HG03060 (cell line): Measurements from ENCODE around the gene KIF26B.
A peak's percentile ranks its signal among the peaks of the same experiment; 100 is the strongest.
"Not testable (repeated sequence)": the region's sequence is repeated elsewhere in the genome, so short reads cannot be mapped to it uniquely, and the experiment has no call there.

ENCODE experiments used
- ATAC-seq: cut with Tn5 transposase; IDR thresholded peaks from one replicate; pipeline ENCODE4 v1.9.1; 2021; ENCODE audit warnings: low read depth, moderate number of reproducible peaks; ENCODE audit not compliant: unreplicated experiment

The KIF26B gene

DNA sequence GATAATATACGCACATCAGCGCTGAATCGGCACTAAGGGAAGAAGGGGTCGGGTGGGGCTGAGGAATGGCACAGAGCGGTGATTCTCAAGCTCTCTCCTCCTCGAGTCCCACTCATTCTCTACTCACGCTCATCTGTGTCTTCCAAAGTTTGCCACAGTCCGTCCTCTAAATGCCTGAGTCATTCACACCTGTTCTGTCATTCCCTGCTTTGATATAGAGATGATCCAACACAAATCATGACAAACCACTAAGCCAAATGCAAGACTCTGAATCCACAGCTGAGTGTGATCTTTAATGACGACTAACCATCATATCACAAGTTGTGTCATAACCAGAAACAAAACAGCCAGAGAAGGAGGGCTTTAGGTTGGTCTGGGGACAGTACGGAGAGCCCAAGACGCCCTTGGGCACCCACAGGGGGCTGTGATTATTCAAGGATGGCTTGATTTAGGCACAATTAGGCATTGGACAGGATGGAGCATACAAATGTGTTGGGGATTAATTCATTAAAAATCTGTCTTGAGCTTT is 501.5 kb downstream of the KIF26B start:
- no peak for ATAC-seq

DNA sequence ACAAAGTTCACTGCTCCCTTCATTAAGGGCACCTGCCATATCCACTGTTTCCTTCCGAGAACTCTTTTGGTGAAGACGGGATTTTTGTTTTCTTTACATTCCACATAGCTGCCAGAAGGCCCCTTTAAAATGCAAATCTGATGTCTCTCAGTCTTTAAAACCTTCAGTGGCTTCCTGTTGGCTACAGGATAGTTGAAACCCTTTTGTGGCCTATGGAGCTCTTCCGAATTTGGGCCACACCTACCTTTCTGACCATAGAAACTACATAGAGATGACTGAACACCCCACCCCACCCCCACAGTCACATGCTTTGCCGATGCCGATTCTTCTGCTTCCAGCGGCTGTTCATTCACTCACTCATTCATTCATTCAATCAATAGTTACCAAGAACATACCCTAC is 502.6 kb downstream of the KIF26B start:
- no peak for ATAC-seq

DNA sequence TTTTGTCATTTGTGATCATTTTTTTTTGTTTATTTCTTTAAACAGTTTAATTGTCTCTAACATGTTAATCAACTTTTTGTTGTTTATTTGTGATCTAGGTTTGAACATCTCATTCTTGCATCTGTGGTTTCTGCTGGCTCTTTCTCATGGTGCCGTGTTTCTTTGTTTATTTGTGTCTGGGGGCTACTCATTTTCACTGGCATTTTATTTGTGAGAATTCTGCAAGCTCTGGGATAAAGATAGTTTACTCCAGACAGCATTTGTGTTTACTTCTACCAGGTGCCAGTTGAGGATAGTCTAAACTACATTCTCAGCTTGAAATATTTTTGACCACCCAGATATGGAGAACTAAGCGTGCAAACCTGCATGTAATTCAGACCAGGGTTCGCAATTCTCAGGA is 508.6 kb downstream of the KIF26B start:
- no peak for ATAC-seq

DNA sequence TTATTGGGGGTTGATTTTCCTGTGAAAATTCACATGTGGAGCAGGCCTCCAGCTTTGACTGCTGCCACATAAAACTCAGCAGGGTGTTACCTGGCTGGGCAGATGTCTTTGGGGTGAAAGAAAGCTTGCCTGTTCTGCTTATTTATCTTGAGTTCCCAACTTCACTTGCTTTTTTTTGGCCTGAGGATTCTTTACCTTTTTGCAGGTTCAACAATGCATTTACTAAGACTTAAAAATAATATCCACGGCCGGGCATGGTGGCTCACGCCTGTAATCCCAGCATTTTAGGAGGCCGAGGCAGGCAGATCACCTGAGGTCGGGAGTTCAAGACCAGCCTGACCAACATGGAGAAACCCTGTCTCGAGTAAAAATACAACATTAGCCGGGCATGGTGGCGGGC is 509.1 kb downstream of the KIF26B start:
- ATAC-seq, result no peak

DNA sequence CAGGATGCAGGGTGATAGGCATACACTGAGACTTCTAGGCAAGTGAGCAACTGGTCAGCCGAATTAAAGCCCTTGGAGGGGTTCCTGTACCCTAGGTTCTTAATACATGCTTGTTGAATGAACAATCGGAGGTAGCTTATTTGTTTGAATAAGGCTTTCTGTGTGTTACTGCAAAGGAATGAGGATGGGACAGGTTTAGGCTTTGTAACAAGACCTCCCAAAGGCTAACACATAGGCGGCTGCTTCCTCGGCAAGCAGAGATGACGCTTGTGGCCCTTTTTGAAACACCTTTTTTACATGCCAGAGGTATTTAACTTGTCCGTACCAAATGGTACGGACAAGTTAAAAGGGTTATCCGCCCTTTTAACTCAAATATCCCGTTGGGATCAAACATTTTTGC is 511.6 kb downstream of the KIF26B start:
- ATAC-seq, result no peak

DNA sequence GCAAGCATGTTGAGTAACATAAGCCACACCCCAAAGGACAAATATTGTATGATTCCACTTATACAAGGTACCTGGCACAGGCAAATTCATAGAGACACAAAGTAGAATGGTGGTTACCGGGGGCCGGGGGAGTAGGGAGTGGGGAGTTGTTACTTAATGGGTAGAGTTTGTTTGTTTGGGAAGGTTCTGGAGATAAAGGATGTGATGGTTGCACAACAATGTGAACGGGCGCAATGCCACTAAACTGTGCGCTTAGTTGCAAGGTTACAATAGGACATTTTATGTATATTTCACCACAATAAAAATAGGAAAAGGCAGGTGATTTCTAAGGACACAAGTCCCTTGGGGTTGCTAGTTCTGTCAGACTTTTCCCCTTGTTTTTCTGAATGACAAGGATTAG is 516.6 kb downstream of the KIF26B start:
- ATAC-seq, result no peak

DNA sequence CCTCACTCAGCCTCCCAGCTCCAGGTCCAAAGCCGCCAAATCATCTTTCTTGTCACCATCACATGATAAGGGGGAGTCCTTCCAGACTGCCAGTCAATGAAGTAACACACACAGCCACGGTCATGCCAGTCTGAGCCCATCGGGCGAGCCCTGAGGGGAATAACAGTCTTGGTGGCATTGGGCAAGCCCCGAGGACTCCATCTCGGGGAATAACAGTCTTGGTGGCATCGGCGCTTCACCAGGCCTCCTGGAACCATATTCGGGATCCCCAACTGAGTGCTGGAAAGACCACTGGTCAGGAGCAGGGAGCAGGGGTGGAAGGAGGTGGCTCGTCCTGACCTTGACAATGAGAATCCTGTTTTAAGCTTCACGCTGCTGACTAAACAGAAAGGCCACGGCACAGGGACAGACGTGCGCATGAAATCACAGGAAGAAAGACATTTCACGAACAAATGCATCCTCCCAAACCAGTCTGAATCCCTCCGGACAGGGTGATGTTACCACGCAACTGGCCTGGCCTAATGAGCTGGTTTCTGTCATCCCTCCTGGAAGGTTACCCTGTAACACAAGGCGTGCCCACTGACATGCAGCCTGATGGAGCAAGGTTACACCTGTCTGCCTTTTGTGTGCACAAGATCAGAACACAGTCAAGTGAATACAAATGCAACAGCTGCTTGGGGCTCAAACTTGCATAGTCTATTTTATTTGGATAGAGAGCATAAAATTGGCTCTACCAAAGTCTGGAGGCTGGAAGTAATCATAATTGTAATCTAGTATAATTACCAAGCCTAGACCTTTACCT is 517.4 kb downstream of the KIF26B start:
- ATAC-seq, result no peak

DNA sequence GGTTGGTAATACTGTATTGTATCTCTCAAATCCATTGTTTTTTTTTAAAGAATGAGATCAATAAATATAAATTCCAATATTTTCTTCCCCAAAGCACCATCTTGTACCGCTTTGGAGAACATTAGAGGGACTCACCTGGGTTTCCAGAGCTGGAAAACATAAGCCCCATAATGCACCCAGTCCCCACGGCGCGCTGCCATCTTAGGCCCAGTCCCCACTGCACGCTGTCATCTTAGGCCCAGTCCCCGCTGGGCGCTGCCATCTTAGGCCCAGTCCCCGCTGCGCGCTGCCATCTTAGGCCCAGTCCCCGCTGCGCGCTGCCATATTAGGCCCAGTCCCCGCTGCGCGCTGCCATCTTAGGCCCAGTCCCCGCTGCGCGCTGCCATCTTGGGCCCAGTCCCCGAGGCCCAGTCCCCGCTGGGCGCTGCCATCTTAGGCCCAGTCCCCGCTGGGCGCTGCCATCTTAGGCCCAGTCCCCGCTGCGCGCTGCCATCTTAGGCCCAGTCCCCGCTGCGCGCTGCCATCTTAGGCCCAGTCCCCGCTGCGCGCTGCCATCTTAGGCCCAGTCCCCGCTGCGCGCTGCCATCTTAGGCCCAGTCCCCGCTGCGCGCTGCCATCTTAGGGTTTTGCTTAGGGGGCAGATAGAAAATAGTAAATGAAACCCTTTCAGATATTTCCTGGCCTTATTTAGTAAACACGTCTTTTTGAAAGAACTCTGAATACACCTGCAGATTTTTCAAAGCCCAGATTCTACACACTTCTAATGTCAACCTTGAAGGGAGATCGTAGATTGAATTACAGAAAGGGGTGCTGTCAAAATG is 518.3 kb downstream of the KIF26B start:
- ATAC-seq, result not testable (repeated sequence)

DNA sequence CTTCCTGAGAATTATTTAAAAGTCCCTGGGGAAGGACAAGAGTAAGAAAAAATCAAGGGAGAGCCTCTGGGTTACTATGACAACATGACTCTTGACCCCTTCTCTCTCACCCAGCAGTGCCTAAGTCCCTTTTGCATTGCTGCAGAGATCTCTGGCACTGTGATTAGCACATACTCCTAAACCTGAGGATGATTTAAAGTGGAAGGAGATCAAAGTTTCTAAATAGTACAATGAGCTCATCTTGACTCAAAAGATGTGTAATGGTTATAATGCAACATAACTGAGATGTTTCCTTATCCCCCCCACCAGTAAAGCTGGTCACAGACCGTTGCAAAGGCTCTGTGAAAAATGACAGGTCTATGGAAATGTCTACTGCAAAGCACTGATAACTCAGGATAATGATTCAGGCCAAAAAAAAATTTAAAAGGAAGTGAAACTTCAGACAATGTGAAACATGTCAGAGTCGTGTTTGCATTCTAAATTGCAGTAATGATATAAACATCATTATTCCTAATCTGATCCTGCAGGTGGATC is 519.2 kb downstream of the KIF26B start:
- ATAC-seq, result peak; percentile 74

DNA sequence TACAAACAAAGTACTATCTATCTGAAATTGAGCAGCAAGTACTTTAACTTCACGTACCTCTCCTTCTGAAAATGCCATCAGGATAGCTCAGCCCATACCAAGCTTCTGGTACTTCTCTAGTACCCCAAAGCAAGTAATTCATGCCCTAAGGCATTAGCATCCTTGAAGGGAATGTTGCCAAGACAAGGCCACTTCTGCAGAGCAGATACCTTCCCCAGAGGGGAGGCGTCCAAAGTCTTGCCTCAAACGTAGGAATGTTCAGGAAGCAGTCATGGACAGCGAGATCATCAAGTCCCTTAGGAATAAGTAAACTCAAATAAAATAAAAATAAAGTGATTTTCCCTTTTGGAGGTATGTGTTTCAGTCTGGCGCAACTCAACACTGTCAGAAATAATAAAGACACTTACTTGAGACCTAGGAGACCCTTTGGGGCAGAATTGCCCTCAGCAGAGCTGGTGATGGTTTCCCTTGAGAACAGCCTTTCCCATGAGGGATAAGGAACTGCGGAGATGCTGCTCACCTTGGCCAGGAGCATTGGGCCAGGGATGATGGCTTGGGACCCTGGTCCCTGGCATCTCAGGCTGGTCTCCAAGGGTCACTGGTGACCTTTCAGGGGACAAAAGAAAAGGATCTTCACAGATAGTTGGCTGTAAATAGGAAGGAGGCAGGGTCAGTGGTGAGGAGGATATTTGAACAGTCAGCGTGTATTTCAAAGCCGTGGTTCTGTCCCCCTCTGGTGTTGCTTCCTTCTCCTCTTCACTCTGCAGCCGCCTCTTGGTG is 522.9 kb downstream of the KIF26B start:
- ATAC-seq, result no peak

DNA sequence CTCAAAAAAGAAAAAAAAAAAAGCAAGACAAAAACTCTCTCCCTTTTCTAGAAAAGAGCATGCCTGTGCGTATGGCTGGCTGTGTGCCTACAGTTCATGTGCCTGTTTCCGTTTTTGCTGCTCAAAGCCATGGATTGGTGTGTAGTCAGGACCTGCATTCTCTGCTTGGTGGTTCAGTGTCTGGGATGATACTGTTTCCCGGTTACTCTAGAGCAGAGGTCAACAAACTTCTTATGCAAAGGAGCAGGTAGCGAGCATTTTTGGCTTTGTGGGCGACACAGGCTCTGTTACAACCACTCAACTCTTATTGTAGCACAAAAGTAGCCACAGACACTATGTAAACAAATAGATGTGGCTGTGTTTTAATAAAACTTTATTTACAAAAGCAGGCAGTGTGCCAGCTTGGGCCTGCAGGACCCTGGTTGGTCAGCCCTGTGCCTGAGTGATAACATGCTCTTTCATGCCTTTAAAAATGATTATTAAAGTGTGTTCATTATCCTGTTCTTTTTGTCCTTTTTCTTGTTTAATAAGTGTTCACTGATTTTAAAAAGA is 524.2 kb downstream of the KIF26B start:
- no peak for ATAC-seq

DNA sequence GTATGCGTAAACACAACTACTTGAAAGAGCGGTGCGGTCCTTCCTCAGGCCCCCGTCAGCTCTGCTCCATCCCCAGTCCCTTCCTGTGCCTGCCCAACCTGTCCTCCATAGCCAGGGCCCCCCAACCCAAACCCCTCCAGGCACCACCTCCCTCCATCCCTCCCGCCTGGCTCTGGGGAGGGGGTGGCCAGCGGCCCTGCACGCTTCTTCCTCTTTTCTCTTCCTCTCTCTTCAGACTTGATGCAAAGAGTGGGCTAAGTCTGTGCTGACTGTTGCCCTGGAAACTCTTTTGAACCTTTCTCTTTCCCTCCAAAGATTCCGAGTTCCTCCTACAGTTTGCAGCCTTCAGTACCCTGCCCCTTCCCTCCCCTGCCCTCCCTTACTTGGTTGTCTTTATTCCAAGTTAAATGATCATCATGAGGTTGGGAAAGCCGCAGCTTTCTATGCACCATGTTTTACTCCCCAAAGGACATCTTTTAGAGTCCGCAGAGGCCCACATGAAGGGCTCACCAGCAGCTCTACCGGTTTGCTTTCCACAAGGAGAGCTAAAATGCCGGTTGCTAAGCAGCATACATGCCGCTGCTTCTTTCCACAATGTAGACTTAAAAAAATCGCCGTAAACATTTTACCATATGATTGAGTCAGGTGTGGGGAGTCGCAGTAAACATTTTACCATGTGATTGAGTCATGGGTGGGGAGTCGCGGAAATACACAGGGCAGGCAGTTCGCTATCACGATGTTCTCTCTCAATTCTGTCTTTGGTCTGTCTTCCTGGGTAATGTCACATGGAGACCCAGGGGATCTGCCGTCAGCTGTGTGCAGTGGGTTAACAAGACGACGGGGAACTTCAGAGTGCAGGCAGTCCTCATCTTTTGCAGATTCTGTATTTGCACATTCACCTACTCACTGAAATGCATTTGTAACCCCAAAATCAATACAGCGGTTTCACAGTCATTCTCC is 525.3 kb downstream of the KIF26B start:
- no peak for ATAC-seq

DNA sequence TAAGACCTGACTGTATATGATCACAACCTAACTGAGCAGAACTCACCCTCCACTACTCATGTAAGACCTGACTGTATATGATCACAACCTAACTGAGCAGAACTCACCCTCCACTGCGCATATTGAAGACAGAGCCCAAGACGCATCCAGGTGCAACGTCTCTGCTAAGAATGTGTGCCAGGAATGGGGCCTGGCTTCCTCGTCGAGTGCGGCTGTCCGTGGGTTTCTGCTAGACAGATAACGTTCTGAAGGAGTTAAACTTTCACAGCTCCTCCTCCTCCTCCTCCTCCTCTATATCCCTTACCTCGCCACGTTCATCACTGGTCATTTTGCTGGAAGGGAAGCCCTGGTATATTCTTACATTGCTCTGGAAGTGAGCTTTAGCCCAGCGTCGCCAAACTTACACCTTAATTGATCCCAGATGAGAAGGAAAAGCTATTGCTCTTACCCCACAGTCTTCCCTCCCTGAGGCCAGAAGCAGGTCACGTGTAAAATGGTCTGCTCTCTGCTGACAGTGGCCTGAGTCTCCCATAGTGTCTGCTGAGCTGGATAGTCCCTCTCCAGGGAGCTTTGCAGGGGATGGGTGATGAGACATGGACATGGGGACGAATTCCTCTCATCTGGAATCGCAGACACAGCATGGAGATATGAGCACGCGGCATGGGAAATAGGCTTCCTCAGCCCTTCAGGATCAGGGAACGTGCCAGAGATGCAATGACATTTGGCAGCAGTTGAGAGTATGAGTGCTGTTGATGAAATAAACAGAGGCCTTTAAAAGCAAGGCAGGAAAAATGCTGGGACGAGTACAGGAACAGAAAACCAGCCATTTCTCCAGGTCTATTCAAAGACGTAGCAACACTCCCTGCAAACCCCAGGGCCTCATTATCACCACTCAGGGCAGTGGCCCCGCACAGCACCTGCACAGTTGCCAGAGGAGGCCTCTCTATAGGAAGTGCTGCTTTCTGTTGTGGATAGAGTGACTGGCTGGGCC is 528.1 kb downstream of the KIF26B start:
- ATAC-seq, result no peak

DNA sequence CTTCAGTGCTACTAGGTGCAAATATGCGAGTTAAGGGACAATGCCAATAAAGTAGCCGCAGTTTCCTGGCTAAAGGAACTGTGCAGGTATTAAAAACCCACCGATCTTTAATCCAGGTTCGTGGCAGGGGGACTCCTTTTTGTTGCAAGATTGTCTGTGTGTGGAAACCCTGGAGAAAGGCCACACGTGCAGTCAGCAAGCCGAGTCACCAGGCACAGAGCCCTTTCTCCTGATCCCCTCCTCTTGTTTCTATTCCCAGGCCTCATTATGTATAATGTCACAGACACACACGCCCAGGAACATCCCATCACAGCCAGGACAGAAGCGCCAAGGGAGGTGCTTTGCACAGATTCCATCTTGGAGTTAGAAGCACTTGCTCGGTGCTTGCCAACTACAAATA is 528.9 kb downstream of the KIF26B start:
- ATAC-seq, result no peak

DNA sequence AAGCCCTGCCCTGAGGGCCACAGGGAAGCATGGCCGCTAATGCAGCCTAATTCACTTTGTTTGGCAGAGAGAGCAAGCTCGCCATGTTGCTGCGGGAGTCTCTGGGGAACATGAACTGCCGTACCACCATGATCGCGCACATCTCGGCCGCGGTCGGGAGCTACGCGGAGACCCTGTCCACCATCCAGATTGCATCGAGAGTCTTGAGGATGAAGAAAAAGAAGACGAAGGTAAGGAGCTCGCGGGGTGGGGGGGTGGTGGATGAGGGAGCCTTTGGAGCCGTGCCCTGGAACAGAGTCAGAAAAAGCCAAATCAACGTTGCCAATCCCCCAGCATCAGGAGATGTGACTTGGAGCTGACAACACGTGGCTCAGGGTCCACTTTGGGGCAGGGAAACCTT is 529.4 kb downstream of the KIF26B start:
- no peak for ATAC-seq

DNA sequence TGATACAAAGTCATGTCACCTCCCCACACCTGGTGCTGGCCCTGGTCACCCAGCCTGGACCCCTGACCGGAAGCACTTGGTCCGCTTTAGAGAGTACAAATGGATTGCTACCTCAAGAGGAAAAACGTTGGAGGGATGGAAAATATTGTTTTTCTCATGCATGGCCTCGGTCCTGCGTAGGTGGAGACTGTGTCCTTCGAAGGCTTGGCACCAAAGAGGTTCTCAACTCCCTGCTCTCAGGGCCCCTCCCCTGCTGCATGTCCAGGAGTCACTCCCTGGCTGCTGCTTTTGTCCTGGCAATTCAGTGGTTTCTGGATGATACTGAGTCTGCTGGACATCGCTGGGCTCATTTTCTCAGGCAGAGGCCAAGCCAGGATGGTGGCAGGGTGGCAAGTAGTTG is 529.8 kb downstream of the KIF26B start:
- ATAC-seq, result no peak

DNA sequence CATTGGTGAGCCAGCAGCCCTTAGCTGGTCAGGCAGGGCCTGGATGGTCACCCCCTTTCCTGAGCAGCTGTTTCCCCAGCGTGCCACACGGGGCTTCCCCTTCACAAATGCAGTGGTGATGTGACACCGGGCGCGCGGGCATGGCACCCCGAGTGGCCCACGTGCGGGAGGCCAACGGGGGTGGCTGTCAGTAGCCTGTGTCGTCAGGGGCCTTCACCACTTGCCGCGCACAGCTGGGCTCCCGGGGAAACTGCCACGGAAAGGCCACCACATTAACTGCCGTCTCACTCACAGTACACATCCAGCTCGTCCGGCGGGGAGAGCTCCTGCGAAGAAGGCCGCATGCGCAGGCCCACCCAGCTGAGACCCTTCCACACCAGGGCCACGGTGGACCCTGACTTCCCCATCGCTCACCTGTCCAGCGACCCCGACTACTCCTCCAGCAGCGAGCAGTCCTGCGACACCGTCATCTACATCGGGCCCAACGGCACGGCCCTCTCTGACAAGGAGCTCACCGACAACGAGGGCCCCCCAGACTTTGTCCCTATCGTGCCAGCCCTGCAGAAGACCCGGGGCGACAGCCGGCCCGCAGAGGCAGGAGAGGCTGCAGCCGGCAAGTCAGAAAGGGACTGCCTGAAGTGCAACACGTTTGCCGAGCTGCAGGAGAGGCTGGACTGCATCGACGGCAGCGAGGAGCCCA is 530.5 kb downstream of the KIF26B start:
- no peak for ATAC-seq
